Skeletal muscle satellite cell (primary cell): ENCODE data around the gene RAB10.
"Not testable (repeated sequence)": the region's sequence is repeated elsewhere in the genome, so short reads cannot be mapped to it uniquely, and the experiment has no call there.

Source experiments
- H3K27me3 ChIP-seq: 2 replicates; pipeline ENCODE4 v1.7.0; 2013; ENCODE audit warnings: low read length; ENCODE audit not compliant: control insufficient read depth, insufficient read depth
- H3K36me3 ChIP-seq: 2 replicates; pipeline ENCODE4 v1.7.0; 2013; ENCODE audit warnings: mild to moderate bottlenecking, control low read depth, low read length; ENCODE audit not compliant: insufficient read depth
- H3K4me1 ChIP-seq: 2 replicates; pipeline ENCODE4 v1.7.0; 2013; ENCODE audit warnings: low read length; ENCODE audit not compliant: control insufficient read depth, insufficient read depth
- H3K4me2 ChIP-seq: 2 replicates; pipeline ENCODE4 v1.7.0; 2013; ENCODE audit warnings: mild to moderate bottlenecking, low read length
- H3K4me3 ChIP-seq: 2 replicates; pipeline ENCODE4 v1.7.0; 2013; ENCODE audit warnings: low read length
- H3K9ac ChIP-seq: 2 replicates; pipeline ENCODE4 v1.7.0; 2013; ENCODE audit warnings: mild to moderate bottlenecking, low read depth, low read length, moderate library complexity
- H3K9me3 ChIP-seq: replicated peaks from 2 replicates; pipeline ENCODE4 v1.7.0; 2013; ENCODE audit warnings: mild to moderate bottlenecking, control low read depth, low read length

Gene RAB10

GRCh38 chr2:26108701-26109100 is 74.8 kb downstream of the RAB10 start:
- not testable (repeated sequence) for H3K9ac ChIP-seq, H3K4me2 ChIP-seq, H3K4me1 ChIP-seq, H3K4me3 ChIP-seq, H3K9me3 ChIP-seq, H3K27me3 ChIP-seq
- peaks cover 44% of the 10 kb centered on the region for H3K36me3 ChIP-seq

DNA sequence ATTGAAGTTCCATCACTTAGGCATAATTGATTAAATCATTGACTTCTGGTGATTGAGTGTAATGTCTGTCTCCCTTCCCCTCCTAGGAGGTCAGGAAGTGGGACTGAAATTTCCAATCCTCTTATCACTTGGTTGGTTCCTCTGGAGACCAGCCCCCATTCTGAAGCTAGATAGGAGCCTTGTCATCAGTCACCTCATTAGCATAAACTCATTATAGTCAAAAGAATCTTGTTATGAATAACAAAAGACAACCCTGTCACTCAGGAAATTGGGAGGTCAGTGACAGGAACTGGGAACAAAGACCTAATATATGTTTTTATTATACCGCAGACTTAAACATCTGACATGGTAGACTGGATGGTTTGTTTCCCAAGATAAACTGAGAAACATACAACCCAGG is 78.3 kb downstream of the RAB10 start:
- H3K4me2 ChIP-seq = no peak overlapping the region
- H3K27me3 ChIP-seq = no peaks in the 10 kb centered on the region
- H3K9ac ChIP-seq = no peak overlapping the region
- no peaks in the 10 kb centered on the region for H3K9me3 ChIP-seq
- no peak overlapping the region for H3K4me3 ChIP-seq
- H3K4me1 ChIP-seq = no peaks in the 10 kb centered on the region
- H3K36me3 ChIP-seq = peaks cover 33% of the 10 kb centered on the region

DNA sequence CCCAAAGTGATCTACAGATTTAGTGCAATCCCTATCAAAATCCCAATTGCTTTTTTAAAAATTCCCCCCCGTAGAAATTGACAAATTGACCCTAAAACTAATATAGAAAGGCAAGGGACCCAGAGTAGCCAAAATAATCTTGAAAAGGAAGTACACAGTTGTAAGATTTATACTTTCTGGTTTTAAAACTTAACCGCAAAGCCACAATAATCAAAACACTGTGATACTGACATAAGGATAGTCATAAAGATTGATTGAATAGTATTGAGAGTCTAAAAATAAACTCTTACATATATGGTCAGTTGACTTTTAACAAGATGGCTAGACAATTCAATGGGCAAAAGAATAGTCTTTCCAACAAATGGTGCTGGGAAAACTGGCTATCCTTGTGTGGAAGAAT is 80.3 kb downstream of the RAB10 start:
- H3K9ac ChIP-seq = no peak overlapping the region
- no peaks in the 10 kb centered on the region for H3K4me1 ChIP-seq
- no peak overlapping the region for H3K4me3 ChIP-seq
- no peaks in the 10 kb centered on the region for H3K9me3 ChIP-seq
- no peak overlapping the region for H3K4me2 ChIP-seq
- peaks cover 38% of the 10 kb centered on the region for H3K36me3 ChIP-seq
- no peaks in the 10 kb centered on the region for H3K27me3 ChIP-seq

- H3K9ac ChIP-seq = no peak overlapping the region
- no peak overlapping the region for H3K4me2 ChIP-seq
- H3K36me3 ChIP-seq = peaks cover 16% of the 10 kb centered on the region
- no peak overlapping the region for H3K4me3 ChIP-seq
- no peaks in the 10 kb centered on the region for H3K4me1 ChIP-seq
- no peaks in the 10 kb centered on the region for H3K9me3 ChIP-seq
- H3K27me3 ChIP-seq = no peaks in the 10 kb centered on the region
Measured at GRCh38 chr2:26118682-26119081, 84.8 kb downstream of the RAB10 start.

GRCh38 chr2:26119521-26119920 is 85.6 kb downstream of the RAB10 start:
- Histone ChIP-seq H3K9me3 (no peaks in the 10 kb centered on the region), H3K4me3 (no peak overlapping the region), H3K4me1 (no peaks in the 10 kb centered on the region), H3K27me3 (no peaks in the 10 kb centered on the region), H3K4me2 (no peak overlapping the region), H3K9ac (no peak overlapping the region), H3K36me3 (peaks cover 14% of the 10 kb centered on the region)

DNA sequence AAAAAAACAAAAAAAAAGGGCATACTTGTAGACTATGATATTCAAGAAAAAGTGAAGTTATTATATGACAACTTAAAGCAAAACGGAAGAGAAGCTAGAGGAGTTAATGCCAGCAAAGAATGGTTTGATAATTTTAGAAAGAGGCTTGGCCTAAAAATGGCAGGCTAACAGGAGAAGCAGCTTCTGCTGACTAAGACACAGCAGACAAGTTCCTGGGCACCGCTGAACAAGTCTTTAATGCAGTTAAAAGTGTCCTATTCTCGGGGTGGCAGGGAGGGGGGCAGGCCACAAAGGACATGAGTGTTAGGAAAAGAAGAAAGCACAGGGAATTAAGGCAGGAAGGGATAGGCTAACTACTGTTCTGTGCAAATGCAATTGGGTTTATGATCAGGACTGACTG is 88.7 kb downstream of the RAB10 start:
- peaks cover 20% of the 10 kb centered on the region for H3K36me3 ChIP-seq
- H3K9ac ChIP-seq = no peak overlapping the region
- H3K4me1 ChIP-seq = peaks cover 13% of the 10 kb centered on the region
- no peak overlapping the region for H3K4me3 ChIP-seq
- no peaks in the 10 kb centered on the region for H3K9me3 ChIP-seq
- H3K4me2 ChIP-seq = no peak overlapping the region
- H3K27me3 ChIP-seq = no peaks in the 10 kb centered on the region

- H3K9ac ChIP-seq = no peak overlapping the region
- H3K4me2 ChIP-seq = no peak overlapping the region
- H3K9me3 ChIP-seq = no peaks in the 10 kb centered on the region
- peaks cover 27% of the 10 kb centered on the region for H3K36me3 ChIP-seq
- peaks cover 13% of the 10 kb centered on the region for H3K4me1 ChIP-seq
- H3K4me3 ChIP-seq = no peak overlapping the region
- no peaks in the 10 kb centered on the region for H3K27me3 ChIP-seq
Measured at GRCh38 chr2:26123426-26123825, 89.5 kb downstream of the RAB10 start.

GRCh38 chr2:26126074-26126473 is 92.2 kb downstream of the RAB10 start:
- no peak overlapping the region for H3K4me3 ChIP-seq
- no peak overlapping the region for H3K4me2 ChIP-seq
- peaks cover 13% of the 10 kb centered on the region for H3K4me1 ChIP-seq
- H3K9me3 ChIP-seq = no peaks in the 10 kb centered on the region
- peaks cover 22% of the 10 kb centered on the region for H3K36me3 ChIP-seq
- H3K9ac ChIP-seq = no peak overlapping the region
- no peaks in the 10 kb centered on the region for H3K27me3 ChIP-seq

- no peak overlapping the region for H3K9ac ChIP-seq
- H3K27me3 ChIP-seq = no peaks in the 10 kb centered on the region
Measured at GRCh38 chr2:26128176-26128575, 94.3 kb downstream of the RAB10 start.

DNA sequence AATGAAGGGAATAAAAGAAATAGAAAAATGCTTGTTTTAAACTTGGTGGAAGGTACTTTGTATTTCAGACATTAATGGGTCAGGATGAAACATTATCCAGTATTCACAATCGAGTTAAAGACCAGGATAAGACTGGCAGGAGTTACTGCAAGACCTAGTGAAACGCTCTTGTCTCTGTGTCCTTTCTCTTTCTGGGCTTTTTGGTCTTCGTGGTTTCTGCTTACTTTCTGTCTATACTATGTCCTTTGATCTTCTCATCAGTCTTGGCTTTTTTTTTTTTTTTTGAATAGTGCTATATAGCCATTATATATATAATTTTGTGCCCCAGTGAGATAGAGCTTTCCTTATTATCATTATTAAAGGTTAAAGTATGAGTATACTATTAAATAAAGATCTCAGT is 96.9 kb downstream of the RAB10 start:
- Histone ChIP-seq H3K4me1 (peaks cover 6% of the 10 kb centered on the region), H3K27me3 (no peaks in the 10 kb centered on the region), H3K9me3 (no peaks in the 10 kb centered on the region), H3K36me3 (peaks cover 46% of the 10 kb centered on the region), H3K9ac (no peak overlapping the region), H3K4me3 (no peak overlapping the region), H3K4me2 (no peak overlapping the region)

More at GRCh38 chr2:26128176-26128575, 94.3 kb downstream of the RAB10 start:
- no peak overlapping the region for H3K4me3 ChIP-seq
- H3K36me3 ChIP-seq = peaks cover 30% of the 10 kb centered on the region
- no peak overlapping the region for H3K4me2 ChIP-seq
- H3K9me3 ChIP-seq = no peaks in the 10 kb centered on the region
- peaks cover 13% of the 10 kb centered on the region for H3K4me1 ChIP-seq

DNA sequence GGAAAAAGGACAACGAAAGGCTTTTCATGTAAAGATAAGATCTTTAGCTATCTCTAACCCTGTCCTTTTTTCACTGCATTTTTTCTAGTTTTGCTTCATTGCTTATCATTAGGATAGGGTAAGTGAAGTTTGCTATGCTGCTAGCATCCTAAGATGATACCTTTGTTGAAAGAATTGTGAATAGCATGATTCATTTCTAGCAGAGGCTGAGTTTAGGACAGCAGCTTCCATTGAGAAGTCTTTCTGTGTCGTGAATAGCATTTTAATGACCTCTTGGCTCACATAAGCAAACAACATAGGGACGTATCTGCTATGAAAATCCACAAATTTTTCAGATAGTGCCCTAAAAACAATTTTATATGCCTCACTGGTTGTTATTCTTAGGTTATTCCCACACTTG is 102.6 kb downstream of the RAB10 start:
- H3K9me3 ChIP-seq = no peaks in the 10 kb centered on the region
- no peaks in the 10 kb centered on the region for H3K27me3 ChIP-seq
- no peaks in the 10 kb centered on the region for H3K4me1 ChIP-seq
- H3K9ac ChIP-seq = no peak overlapping the region
- peaks cover 38% of the 10 kb centered on the region for H3K36me3 ChIP-seq
- no peak overlapping the region for H3K4me2 ChIP-seq
- no peak overlapping the region for H3K4me3 ChIP-seq

- Histone ChIP-seq H3K9me3 (no peaks in the 10 kb centered on the region), H3K27me3 (no peaks in the 10 kb centered on the region), H3K4me3 (no peak overlapping the region), H3K4me2 (no peak overlapping the region), H3K4me1 (no peaks in the 10 kb centered on the region), H3K9ac (no peak overlapping the region), H3K36me3 (peaks cover 21% of the 10 kb centered on the region)
Measured at GRCh38 chr2:26139269-26140183, 105.6 kb downstream of the RAB10 start.
